ENCODE data around the gene ENTREP3.
A peak's percentile ranks its signal among the peaks of the same experiment; 100 is the strongest.
"Not testable (repeated sequence)": the region's sequence is repeated elsewhere in the genome, so short reads cannot be mapped to it uniquely, and the experiment has no call there.

Gene ENTREP3

DNA sequence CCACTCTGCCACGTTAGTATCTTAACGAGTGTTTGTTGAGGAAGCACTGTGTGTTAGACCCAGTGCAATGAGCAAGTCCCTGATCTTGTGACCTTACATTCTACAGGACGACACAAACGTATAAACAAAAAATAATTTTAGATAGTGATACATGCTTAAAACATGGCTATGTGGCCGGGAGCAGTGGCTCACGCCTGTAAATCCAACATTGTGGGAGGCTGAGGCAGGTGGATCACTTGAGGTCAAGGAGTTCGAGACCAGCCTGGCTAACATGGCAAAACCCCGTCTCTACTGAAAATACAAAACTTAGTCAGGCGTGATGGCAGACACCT, 27.2 kb downstream of the ENTREP3 start:
- DNase-seq (ENCODE audit: low read depth), result no peak
- Histone ChIP-seq H3K9me3 (ENCODE audit: control insufficient read depth, low read length) (no peaks in the 10 kb centered on the region), H3K4me3 (ENCODE audit: low read length) (peak overlapping the region; percentile 92), H3K9ac (ENCODE audit: low read length) (peak overlapping the region; percentile 95), H3K27me3 (replicated peaks; ENCODE audit: control insufficient read depth, insufficient read depth, low read length) (no peaks in the 10 kb centered on the region), H3K36me3 (ENCODE audit: control insufficient read depth, insufficient read depth, low read length, severe bottlenecking) (no peaks in the 10 kb centered on the region), H3K4me1 (ENCODE audit: control insufficient read depth, insufficient read depth, low read length) (peaks cover 48% of the 10 kb centered on the region)

DNA sequence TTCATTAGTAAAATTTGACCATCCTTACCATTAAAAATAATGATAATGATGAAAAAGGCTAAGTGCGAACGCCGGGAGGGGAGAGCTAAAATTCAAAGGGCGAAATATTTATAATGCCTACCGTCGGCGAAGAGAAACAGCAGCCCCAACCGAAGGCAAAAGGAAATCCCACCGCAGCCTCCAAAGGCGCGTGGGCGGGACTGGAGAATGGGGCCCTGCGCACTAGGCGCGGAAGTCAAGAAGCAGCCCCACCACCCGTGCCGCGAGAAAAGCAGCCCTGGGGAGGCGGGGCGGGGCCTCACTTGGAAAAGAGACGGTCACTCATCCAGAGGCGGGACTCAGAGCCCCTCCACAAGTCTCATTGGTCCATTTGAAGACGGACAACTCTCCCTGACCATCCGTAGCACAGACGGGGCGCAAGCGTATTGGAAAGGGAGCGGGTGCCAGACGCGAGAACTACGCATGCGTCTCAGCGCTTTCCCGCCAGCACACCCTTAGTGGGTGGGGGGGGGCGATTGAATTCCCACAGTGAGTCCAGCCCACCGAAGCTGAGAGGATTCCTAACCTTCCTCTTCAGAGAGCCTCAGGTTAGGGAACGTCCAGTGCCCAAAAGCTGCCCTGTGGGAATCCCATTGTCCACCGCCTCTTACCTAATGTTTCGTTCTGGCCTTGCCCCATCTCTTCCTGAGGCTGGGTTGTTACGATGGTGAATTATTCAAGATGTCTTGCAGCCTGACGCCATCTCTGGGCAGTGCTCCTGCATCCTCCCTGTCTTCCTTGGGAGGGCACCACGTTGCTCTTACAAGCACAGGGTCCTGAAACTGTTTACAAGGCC, 27.8 kb downstream of the ENTREP3 start:
- Histone ChIP-seq H3K36me3 (ENCODE audit: control insufficient read depth, insufficient read depth, low read length, severe bottlenecking) (no peaks in the 10 kb centered on the region), H3K4me1 (ENCODE audit: control insufficient read depth, insufficient read depth, low read length) (peaks cover 45% of the 10 kb centered on the region), H3K4me3 (ENCODE audit: low read length) (peak overlapping the region; percentile 92), H3K9me3 (ENCODE audit: control insufficient read depth, low read length) (no peaks in the 10 kb centered on the region), H3K9ac (ENCODE audit: low read length) (peak overlapping the region; percentile 95), H3K27me3 (replicated peaks; ENCODE audit: control insufficient read depth, insufficient read depth, low read length) (no peaks in the 10 kb centered on the region)
- peak; percentile 100 for DNase-seq (ENCODE audit: low read depth)

DNA sequence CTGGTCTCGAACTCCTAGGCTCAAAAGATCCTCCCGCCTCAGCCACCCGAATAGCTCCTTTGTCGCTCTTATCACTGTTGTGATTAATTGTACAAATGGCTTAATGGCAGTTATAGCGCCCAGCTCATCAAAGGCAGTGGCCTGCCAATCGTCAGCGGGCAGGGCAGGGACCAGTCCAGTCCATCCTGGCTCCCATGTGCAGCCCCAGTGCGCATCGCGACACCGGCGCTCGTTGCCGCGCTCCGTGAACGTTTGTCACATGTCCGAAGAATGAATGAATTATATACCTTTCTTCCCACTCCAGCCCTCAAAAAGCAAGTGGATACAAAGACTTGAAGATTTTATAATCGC, 28.4 kb downstream of the ENTREP3 start:
- Histone ChIP-seq H3K36me3 (ENCODE audit: control insufficient read depth, insufficient read depth, low read length, severe bottlenecking) (no peaks in the 10 kb centered on the region), H3K4me3 (ENCODE audit: low read length) (peak overlapping the region; percentile 92), H3K4me1 (ENCODE audit: control insufficient read depth, insufficient read depth, low read length) (peaks cover 41% of the 10 kb centered on the region), H3K9me3 (ENCODE audit: control insufficient read depth, low read length) (no peaks in the 10 kb centered on the region), H3K27me3 (replicated peaks; ENCODE audit: control insufficient read depth, insufficient read depth, low read length) (no peaks in the 10 kb centered on the region), H3K9ac (ENCODE audit: low read length) (peak overlapping the region; percentile 95)
- peak; percentile 77 for DNase-seq (ENCODE audit: low read depth)

DNA sequence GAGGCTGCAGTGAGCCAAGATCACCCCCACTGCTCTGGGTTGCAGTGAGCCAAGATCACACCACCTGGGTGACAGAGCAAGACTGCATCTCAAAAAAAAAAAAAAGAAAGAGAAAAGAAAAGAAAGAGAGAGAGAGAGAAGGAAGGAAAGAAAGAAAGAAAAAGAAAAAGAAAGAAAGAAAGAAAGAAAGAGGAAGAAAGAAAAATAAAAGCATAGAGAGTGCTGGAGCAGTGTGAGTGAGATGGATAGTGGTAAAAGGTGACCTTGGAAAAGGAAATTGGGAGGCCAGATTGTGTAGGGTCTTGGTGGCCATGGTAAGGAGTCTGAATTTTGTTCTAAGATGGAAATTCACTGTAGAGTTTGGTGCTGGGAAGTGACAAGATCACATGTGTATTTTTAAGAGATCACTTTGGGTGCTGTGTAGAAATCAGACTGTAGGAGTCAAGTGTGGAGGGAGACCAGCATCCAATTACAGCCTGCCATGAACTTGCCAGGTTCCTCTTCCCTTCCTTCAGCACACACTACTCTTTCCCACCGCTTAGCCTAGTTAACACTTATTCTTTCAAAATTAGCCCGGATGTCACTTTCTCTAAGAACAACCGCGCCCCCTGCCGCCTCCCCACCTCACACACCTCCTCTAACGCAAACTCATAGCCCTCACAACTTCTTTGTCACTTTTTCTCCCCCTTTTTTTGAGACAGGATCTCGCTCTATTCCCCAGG, 28.9 kb downstream of the ENTREP3 start:
- H3K27me3 ChIP-seq (replicated peaks; ENCODE audit: control insufficient read depth, insufficient read depth, low read length), result no peaks in the 10 kb centered on the region
- peaks cover 38% of the 10 kb centered on the region for H3K4me1 ChIP-seq (ENCODE audit: control insufficient read depth, insufficient read depth, low read length)
- H3K36me3 ChIP-seq (ENCODE audit: control insufficient read depth, insufficient read depth, low read length, severe bottlenecking), result no peaks in the 10 kb centered on the region
- H3K9me3 ChIP-seq (ENCODE audit: control insufficient read depth, low read length), result no peaks in the 10 kb centered on the region
- peak overlapping the region; percentile 92 for H3K4me3 ChIP-seq (ENCODE audit: low read length)
- peak overlapping the region; percentile 95 for H3K9ac ChIP-seq (ENCODE audit: low read length)
- peak; percentile 86 for DNase-seq (ENCODE audit: low read depth)

DNA sequence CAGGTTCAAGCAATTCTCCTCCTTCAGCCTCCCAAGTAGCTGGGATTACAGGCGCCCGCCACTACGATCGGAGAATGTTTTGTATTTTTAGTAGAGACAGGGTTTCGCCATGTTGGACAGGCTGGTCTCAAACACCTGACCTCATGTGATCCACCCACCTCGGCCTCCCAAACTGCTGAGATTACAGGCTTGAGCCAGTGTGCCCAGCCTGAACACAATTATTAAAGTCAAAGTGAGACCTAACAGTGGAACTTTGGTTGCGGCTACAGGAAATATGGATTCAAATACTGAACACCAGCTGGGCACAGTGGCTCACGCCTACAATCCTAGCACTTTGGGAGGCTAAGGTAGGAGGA, 29.9 kb downstream of the ENTREP3 start:
- H3K27me3 ChIP-seq (replicated peaks; ENCODE audit: control insufficient read depth, insufficient read depth, low read length); DNase-seq (ENCODE audit: low read depth); H3K36me3 ChIP-seq (ENCODE audit: control insufficient read depth, insufficient read depth, low read length, severe bottlenecking); H3K9me3 ChIP-seq (ENCODE audit: control insufficient read depth, low read length): not testable (repeated sequence)
- H3K4me3 ChIP-seq (ENCODE audit: low read length), result peak overlapping the region; percentile 92
- H3K4me1 ChIP-seq (ENCODE audit: control insufficient read depth, insufficient read depth, low read length), result peaks cover 38% of the 10 kb centered on the region
- peak overlapping the region; percentile 95 for H3K9ac ChIP-seq (ENCODE audit: low read length)

DNA sequence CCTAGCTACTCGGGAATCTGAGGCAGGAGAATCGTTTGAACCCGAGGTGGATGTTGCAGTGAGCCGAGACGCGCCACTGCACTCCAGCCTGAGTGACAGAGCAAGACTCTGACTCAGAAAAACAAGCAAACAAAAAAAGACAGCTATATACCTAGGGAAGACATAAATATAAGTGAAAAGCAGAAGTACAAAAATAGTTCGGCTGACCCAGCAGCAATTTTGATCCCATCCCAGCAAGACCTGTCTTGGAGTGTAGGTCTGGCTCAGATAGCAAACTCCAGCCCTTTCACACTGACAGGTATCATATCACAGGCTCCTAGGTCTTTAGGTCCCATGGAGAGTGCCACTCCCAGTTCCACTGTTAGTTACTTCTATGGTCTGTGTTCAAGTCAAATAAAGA, 32.2 kb downstream of the ENTREP3 start:
- Histone ChIP-seq H3K36me3 (ENCODE audit: control insufficient read depth, insufficient read depth, low read length, severe bottlenecking) (no peaks in the 10 kb centered on the region), H3K4me1 (ENCODE audit: control insufficient read depth, insufficient read depth, low read length) (peaks cover 51% of the 10 kb centered on the region), H3K27me3 (replicated peaks; ENCODE audit: control insufficient read depth, insufficient read depth, low read length) (no peaks in the 10 kb centered on the region), H3K4me3 (ENCODE audit: low read length) (no peak overlapping the region), H3K9me3 (ENCODE audit: control insufficient read depth, low read length) (no peaks in the 10 kb centered on the region), H3K9ac (ENCODE audit: low read length) (no peak overlapping the region)
- DNase-seq (ENCODE audit: low read depth), result no peak

DNA sequence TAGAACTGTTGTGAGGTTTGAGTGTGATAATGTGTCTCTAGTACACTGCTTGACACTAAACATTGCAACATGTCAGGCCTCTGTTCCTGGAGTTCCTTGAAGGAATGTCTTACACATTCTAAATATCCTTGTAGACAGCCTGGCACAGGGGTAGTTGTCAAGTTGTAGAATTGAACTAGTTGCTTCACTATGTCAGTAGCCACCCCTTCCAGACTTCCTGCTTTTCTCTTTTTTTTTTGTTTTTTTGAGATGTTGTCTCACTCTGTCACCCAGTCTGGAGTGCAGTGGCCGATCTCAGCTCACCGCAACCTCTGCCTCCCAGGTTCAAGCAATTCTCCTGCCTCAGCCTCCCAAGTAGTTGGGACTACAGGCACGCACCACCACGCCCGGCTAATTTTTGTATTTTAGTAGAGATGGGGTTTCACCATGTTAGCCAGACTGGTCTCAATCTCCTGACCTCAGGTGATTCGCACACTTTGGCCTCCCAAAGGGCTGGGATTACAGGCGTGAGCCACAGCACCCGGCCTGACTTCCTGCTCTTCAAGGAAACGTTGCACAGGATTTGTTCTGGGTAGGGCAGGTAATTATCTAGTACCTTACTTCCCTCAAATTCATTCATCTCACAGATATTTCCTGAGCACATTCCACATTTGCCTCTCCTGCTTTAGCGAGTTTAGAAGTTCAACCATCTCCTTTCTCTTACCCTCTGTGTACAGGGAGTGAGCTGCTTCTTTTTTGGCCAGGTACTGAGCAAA, 34.9 kb downstream of the ENTREP3 start:
- H3K36me3 ChIP-seq (ENCODE audit: control insufficient read depth, insufficient read depth, low read length, severe bottlenecking), result not testable (repeated sequence)

DNA sequence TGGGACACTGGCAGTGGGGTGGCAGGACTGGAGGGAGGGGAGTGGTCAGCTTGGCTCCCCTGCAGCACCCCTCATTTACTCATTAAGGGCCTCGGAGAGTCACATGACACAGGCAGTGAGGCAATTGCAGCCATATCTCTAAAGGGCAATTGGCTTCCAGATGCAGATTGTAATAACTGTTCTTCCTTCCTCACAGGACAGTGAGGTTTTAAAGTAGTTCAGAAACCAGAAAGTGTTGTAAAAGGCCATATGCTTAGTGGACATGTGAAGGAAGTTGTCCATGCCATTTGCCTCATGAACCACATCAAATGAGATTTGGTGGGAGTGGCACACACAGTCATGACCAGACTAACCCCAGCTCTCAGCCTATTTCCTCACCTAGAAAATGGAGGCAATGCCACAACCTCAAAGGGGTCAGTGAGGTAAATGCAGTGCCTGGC, 35.7 kb downstream of the ENTREP3 start:
- no peaks in the 10 kb centered on the region for H3K9me3 ChIP-seq (ENCODE audit: control insufficient read depth, low read length)
- no peak for DNase-seq (ENCODE audit: low read depth)
- no peaks in the 10 kb centered on the region for H3K27me3 ChIP-seq (replicated peaks; ENCODE audit: control insufficient read depth, insufficient read depth, low read length)
- H3K4me3 ChIP-seq (ENCODE audit: low read length), result peak overlapping the region; percentile 25
- H3K4me1 ChIP-seq (ENCODE audit: control insufficient read depth, insufficient read depth, low read length), result peaks cover 23% of the 10 kb centered on the region
- no peak overlapping the region for H3K9ac ChIP-seq (ENCODE audit: low read length)
- H3K36me3 ChIP-seq (ENCODE audit: control insufficient read depth, insufficient read depth, low read length, severe bottlenecking), result no peaks in the 10 kb centered on the region

More for the DNA sequence above, 34.9 kb downstream of the ENTREP3 start:
- DNase-seq (ENCODE audit: low read depth); H3K4me3 ChIP-seq (ENCODE audit: low read length); H3K9ac ChIP-seq (ENCODE audit: low read length); H3K9me3 ChIP-seq (ENCODE audit: control insufficient read depth, low read length); H3K27me3 ChIP-seq (replicated peaks; ENCODE audit: control insufficient read depth, insufficient read depth, low read length): not testable (repeated sequence)
- peaks cover 31% of the 10 kb centered on the region for H3K4me1 ChIP-seq (ENCODE audit: control insufficient read depth, insufficient read depth, low read length)

DNA sequence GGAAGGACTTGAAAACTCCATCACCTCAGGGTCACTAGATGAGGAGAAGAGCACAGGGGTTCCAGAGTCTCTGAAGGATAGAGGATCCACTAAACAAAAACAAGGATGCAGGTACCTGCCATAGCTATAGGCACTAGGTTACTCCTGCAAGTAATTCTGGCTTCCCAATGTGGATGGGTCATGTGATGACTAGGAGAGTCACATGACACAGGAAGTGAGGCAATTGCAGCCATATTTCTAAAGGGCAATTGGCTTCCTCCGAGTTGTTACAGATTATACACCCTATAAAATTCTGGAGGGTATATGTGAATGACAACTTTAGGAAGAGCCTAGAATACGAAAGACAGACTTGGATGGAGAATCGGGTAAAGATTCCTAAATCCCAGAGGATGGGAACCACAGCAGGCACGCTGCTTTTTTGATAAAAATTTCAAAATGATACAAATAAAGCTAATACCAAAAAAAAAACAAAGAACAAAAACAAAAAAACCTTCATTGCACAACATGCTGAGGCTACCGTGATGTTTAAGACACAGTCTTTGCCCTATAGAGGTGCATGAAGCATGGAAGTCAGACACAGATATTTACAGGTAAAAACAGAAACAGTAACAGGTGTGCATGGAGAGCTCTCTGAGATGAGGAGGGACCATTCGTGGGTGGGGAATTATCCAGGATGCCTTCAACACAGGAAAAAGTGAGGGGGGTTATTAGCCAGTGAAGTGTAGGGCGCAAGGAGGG, 36.3 kb downstream of the ENTREP3 start:
- H3K36me3 ChIP-seq (ENCODE audit: control insufficient read depth, insufficient read depth, low read length, severe bottlenecking), result no peaks in the 10 kb centered on the region
- H3K4me3 ChIP-seq (ENCODE audit: low read length), result peak overlapping the region; percentile 37
- peaks cover 17% of the 10 kb centered on the region for H3K4me1 ChIP-seq (ENCODE audit: control insufficient read depth, insufficient read depth, low read length)
- H3K9ac ChIP-seq (ENCODE audit: low read length), result no peak overlapping the region
- no peaks in the 10 kb centered on the region for H3K9me3 ChIP-seq (ENCODE audit: control insufficient read depth, low read length)
- no peaks in the 10 kb centered on the region for H3K27me3 ChIP-seq (replicated peaks; ENCODE audit: control insufficient read depth, insufficient read depth, low read length)
- DNase-seq (ENCODE audit: low read depth), result peak; percentile 74

DNA sequence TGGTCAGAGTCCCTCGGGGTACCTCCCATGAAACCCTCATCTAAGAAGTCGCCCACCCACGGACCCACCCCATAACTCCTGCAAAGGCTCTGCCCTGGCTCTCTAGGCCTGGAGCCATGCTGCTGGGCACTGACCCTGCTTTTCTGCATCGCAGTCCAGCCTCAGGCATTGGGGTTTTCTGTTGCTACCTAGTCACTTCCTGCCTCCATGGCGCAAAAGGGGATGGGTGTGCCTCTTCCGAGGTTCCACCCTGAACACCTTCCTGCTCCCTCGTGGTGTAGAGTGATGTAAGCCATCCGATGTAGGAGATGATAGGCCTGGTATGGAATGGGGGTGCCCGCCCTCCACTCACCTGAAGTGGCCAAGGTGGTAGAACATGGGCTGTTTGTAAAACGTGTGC, 40.6 kb downstream of the ENTREP3 start:
- not testable (repeated sequence) for DNase-seq (ENCODE audit: low read depth); H3K36me3 ChIP-seq (ENCODE audit: control insufficient read depth, insufficient read depth, low read length, severe bottlenecking); H3K9me3 ChIP-seq (ENCODE audit: control insufficient read depth, low read length); H3K9ac ChIP-seq (ENCODE audit: low read length); H3K4me3 ChIP-seq (ENCODE audit: low read length); H3K27me3 ChIP-seq (replicated peaks; ENCODE audit: control insufficient read depth, insufficient read depth, low read length)
- H3K4me1 ChIP-seq (ENCODE audit: control insufficient read depth, insufficient read depth, low read length), result peaks cover 12% of the 10 kb centered on the region

DNA sequence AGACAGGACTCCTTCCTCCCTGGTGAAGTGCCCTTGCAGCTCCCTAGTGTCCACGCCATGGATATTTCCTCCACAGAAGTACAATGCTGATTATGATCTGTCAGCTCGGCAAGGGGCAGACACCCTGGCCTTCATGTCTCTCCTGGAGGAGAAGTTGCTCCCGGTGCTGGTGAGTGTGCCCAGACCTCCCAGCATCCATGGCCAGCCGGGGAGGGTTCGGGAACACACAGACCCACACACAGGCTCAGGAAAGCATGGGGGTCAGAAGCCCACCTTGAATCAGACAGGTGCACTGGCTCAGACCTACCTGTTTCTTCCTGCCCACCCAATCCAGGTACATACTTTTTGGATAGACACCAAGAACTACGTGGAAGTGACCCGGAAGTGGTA, 43.2 kb downstream of the ENTREP3 start:
- DNase-seq (ENCODE audit: low read depth); H3K9me3 ChIP-seq (ENCODE audit: control insufficient read depth, low read length); H3K36me3 ChIP-seq (ENCODE audit: control insufficient read depth, insufficient read depth, low read length, severe bottlenecking); H3K27me3 ChIP-seq (replicated peaks; ENCODE audit: control insufficient read depth, insufficient read depth, low read length); H3K4me3 ChIP-seq (ENCODE audit: low read length): not testable (repeated sequence)
- Histone ChIP-seq H3K4me1 (ENCODE audit: control insufficient read depth, insufficient read depth, low read length) (peaks cover 21% of the 10 kb centered on the region), H3K9ac (ENCODE audit: low read length) (peak overlapping the region; percentile 15)

Measured in adipocyte (in vitro differentiated cells).